SU-DHL-6 (cell line): ENCODE data around the gene TNMD.

ENCODE experiments used
- H2AFZ ChIP-seq: fragments of 200-600 bp; sonication (generic); 2 replicates; pipeline ENCODE4 v1.6.1; 2014; ENCODE audit warnings: low read depth, mild to moderate bottlenecking, moderate library complexity, mixed read lengths, antibody characterized with exemption, low read length; ENCODE audit not compliant: severe bottlenecking
- H3F3A ChIP-seq: fragments of 200-600 bp; shearing (Covaris generic); 2 replicates; pipeline ENCODE4 v1.6.0; 2016; ENCODE audit warnings: antibody characterized with exemption, mild to moderate bottlenecking; ENCODE audit not compliant: insufficient read depth
- H3K27ac ChIP-seq: fragments of 200-600 bp; sonication (generic); 2 replicates; pipeline ENCODE4 v1.5.1; 2016; ENCODE audit warnings: low read depth, mild to moderate bottlenecking, low read length, moderate library complexity, mixed read lengths
- H3K27me3 ChIP-seq: fragments of 200-600 bp; sonication (generic), shearing (Covaris generic); 2 replicates; pipeline ENCODE4 v1.6.0; 2014; ENCODE audit warnings: mild to moderate bottlenecking, low read length
- H3K36me3 ChIP-seq: fragments of 200-600 bp; sonication (generic); 2 replicates; pipeline ENCODE4 v1.6.1; 2014; ENCODE audit warnings: mild to moderate bottlenecking, low read length, mixed read lengths
- H3K4me2 ChIP-seq: fragments of 300-600, 200-600 bp; shearing (Covaris generic), sonication (generic); 2 replicates; pipeline ENCODE4 v1.6.0; 2014; ENCODE audit warnings: low read length, low read depth, mild to moderate bottlenecking; ENCODE audit not compliant: poor library complexity, severe bottlenecking
- H3K4me3 ChIP-seq: fragments of 200-600 bp; sonication (generic); 2 replicates; pipeline ENCODE4 v1.5.1; 2014; ENCODE audit warnings: antibody characterized with exemption, low read length, mild to moderate bottlenecking, mixed read lengths; ENCODE audit not compliant: insufficient read depth, poor library complexity, severe bottlenecking
- H3K79me2 ChIP-seq: fragments of 200-600 bp; sonication (generic); 2 replicates; pipeline ENCODE4 v1.6.1; 2014; ENCODE audit warnings: mild to moderate bottlenecking, low read length, moderate library complexity; ENCODE audit not compliant: insufficient read depth
- H3K9ac ChIP-seq: fragments of 200-600 bp; sonication (generic); 2 replicates; pipeline ENCODE4 v1.7.0; 2014; ENCODE audit warnings: mild to moderate bottlenecking, low read length
- H3K9me2 ChIP-seq: fragments of 200-600 bp; sonication (generic); replicated peaks from 2 replicates; pipeline ENCODE4 v1.6.1; 2014; ENCODE audit warnings: low read length; ENCODE audit not compliant: insufficient read depth
- H3K9me3 ChIP-seq: fragments of 200-600 bp; sonication (generic); 2 replicates; pipeline ENCODE4 v1.6.1; 2014; ENCODE audit warnings: low read length, mixed read lengths; ENCODE audit not compliant: insufficient read depth
- H4K20me1 ChIP-seq: fragments of 200-600 bp; sonication (generic); 2 replicates; pipeline ENCODE4 v1.6.1; 2014; ENCODE audit warnings: low read depth, mild to moderate bottlenecking, antibody characterized with exemption, low read length, moderate library complexity, mixed read lengths
- CTCF ChIP-seq: fragments of 200-600 bp; sonication (generic); IDR thresholded peaks from one replicate; pipeline ENCODE4 v1.5.1; 2017; ENCODE audit warnings: antibody characterized with exemption, mild to moderate bottlenecking, low read length, moderate library complexity; ENCODE audit not compliant: insufficient read depth, poor library complexity, severe bottlenecking
- EZH2phosphoT487 ChIP-seq: fragments of 200-600 bp; sonication (generic), shearing (Covaris generic); conservative IDR thresholded peaks from 2 replicates; pipeline ENCODE4 v1.6.1; 2018; ENCODE audit warnings: mild to moderate bottlenecking, antibody characterized with exemption, low read length, moderate library complexity, mixed read lengths

Gene TNMD

GRCh38 chrX:100615005-100615404 lies 30.3 kb downstream of the TNMD start:
- no peak overlapping the region for H3K4me2 ChIP-seq
- H3K36me3 ChIP-seq: no peaks in the 10 kb centered on the region
- H3F3A ChIP-seq: no peaks in the 10 kb centered on the region
- H3K9ac ChIP-seq: no peak overlapping the region
- no peak overlapping the region for H3K27ac ChIP-seq
- H3K27me3 ChIP-seq: no peaks in the 10 kb centered on the region
- H3K4me3 ChIP-seq: no peak overlapping the region
- no peaks in the 10 kb centered on the region for H4K20me1 ChIP-seq
- no peaks in the 10 kb centered on the region for H3K9me2 ChIP-seq
- no peaks in the 10 kb centered on the region for H3K79me2 ChIP-seq
- no peak overlapping the region for H2AFZ ChIP-seq
- TF ChIP-seq CTCF (peak; percentile 20), EZH2phosphoT487 (no peak)
- H3K9me3 ChIP-seq: no peaks in the 10 kb centered on the region

- no peaks in the 10 kb centered on the region for H3K9me3 ChIP-seq
- H3K4me3 ChIP-seq: no peak overlapping the region
- no peak overlapping the region for H3K9ac ChIP-seq
- H3K4me2 ChIP-seq: no peak overlapping the region
- H2AFZ ChIP-seq: no peak overlapping the region
- H3K9me2 ChIP-seq: no peaks in the 10 kb centered on the region
- peaks cover 5% of the 10 kb centered on the region; the same call in 1 of the 2 replicates for H3F3A ChIP-seq
- no peak for TF ChIP-seq CTCF
- no peak for TF ChIP-seq EZH2phosphoT487
- H3K27me3 ChIP-seq: no peaks in the 10 kb centered on the region
- H3K27ac ChIP-seq: no peak overlapping the region
- H3K36me3 ChIP-seq: no peaks in the 10 kb centered on the region
- no peaks in the 10 kb centered on the region for H3K79me2 ChIP-seq
- H4K20me1 ChIP-seq: no peaks in the 10 kb centered on the region
These were observed 38.3 kb downstream of the TNMD start for GRCh38 chrX:100623001-100623400.

- Histone ChIP-seq H3K79me2 (no peaks in the 10 kb centered on the region), H3K9ac (no peak overlapping the region), H3K9me2 (no peaks in the 10 kb centered on the region), H2AFZ (no peak overlapping the region), H3F3A (peaks cover 5% of the 10 kb centered on the region; the same call in 1 of the 2 replicates), H3K27me3 (no peaks in the 10 kb centered on the region), H3K9me3 (no peaks in the 10 kb centered on the region), H3K36me3 (no peaks in the 10 kb centered on the region), H3K4me2 (peak overlapping the region; percentile 10), H4K20me1 (no peaks in the 10 kb centered on the region), H3K27ac (no peak overlapping the region), H3K4me3 (no peak overlapping the region)
- TF ChIP-seq EZH2phosphoT487 (no peak), CTCF (no peak)
These were observed 41.3 kb downstream of the TNMD start for GRCh38 chrX:100625985-100626491.
